SK-N-SH (cell line): Measurements from ENCODE around the gene MIOS. TPM values are rescaled to one million over a fixed set of nuclear protein-coding genes. Genes with fewer than 3 reads are reported as not detected.

ENCODE experiments used
- CTCF ChIA-PET: fragments of 300-600, 350-600 bp; formaldehyde crosslinking; extraction: SDS; loops from one replicate; lab custom pipeline; 2021; lab: Yijun Ruan, JAX
- POLR2A ChIA-PET: fragments of 350-600 bp; sonication (Branson Sonifier 250); formaldehyde crosslinking; extraction: SDS; loops from one replicate; lab custom pipeline; 2020; ENCODE audit warnings: antibody characterized with exemption, inconsistent platforms; lab: Yijun Ruan, JAX
- DNase-seq: peaks from one replicate; pipeline ENCODE4 v3.0.0; 2012
- H2AFZ ChIP-seq: fragments of 200-600 bp; sonication (generic); 2 replicates; pipeline ENCODE4 v1.8.1; 2016; ENCODE audit warnings: antibody characterized with exemption, mild to moderate bottlenecking, low read depth
- H3F3A ChIP-seq: fragments of 200-600 bp; sonication (generic); replicated peaks from 2 replicates; pipeline ENCODE3; 2016; ENCODE audit warnings: antibody characterized with exemption, mild to moderate bottlenecking; ENCODE audit not compliant: insufficient read depth
- H3K27ac ChIP-seq, 2 experiments: fragments of 200-500 bp in 1 of 2; fragments of 200-600 bp in 1 of 2; sonication (Bioruptor generic) in 1 of 2; sonication (generic), shearing (Covaris generic) in 1 of 2; 2 replicates each; pipeline versions ENCODE4 v1.5.1 to v1.6.1; 2014 to 2016; ENCODE audit warnings: low read depth in 2 of 2, inconsistent platforms in 1 of 2, low read length in 1 of 2, mild to moderate bottlenecking in 1 of 2, mixed read lengths in 1 of 2
- H3K27me3 ChIP-seq: fragments of 200-600 bp; sonication (generic), shearing (Covaris generic); 2 replicates; pipeline ENCODE4 v1.6.1; 2016; ENCODE audit warnings: mixed run types; ENCODE audit not compliant: insufficient read depth
- H3K36me3 ChIP-seq, 2 experiments: fragments of 200-500 bp in 1 of 2; fragments of 200-600 bp in 1 of 2; sonication (Bioruptor generic) in 1 of 2; sonication (generic) in 1 of 2; replicated peaks in 1 of 2; 2 replicates each; pipeline versions ENCODE3 to v1.5.1; 2014 to 2016; ENCODE audit warnings: low read length in 1 of 2, mild to moderate bottlenecking in 1 of 2; ENCODE audit not compliant: insufficient read depth in 2 of 2, control insufficient read depth in 1 of 2
- H3K4me1 ChIP-seq, 2 experiments: fragments of 200-500 bp in 1 of 2; fragments of 200-600 bp in 1 of 2; sonication (Bioruptor generic) in 1 of 2; sonication (generic), shearing (Covaris generic) in 1 of 2; 2 replicates each; pipeline versions ENCODE4 v1.5.1 to v1.6.1; 2014 to 2016; ENCODE audit warnings: low read depth in 1 of 2, low read length in 1 of 2, mixed run types in 1 of 2; ENCODE audit not compliant: insufficient read depth in 2 of 2, control insufficient read depth in 1 of 2
- H3K4me2 ChIP-seq: fragments of 200-600 bp; sonication (generic), shearing (Covaris generic); 2 replicates; pipeline ENCODE4 v1.6.1; 2017; ENCODE audit warnings: mixed run types
- H3K4me3 ChIP-seq, 2 experiments: fragments of 200-500 bp in 1 of 2; fragments of 200-600 bp in 1 of 2; sonication (Bioruptor generic) in 1 of 2; sonication (generic), shearing (Covaris generic) in 1 of 2; 2 replicates each; pipeline versions ENCODE4 v1.5.1 to v1.8.1; 2014 to 2016; ENCODE audit warnings: low read depth in 2 of 2, inconsistent platforms in 1 of 2, low read length in 1 of 2, mild to moderate bottlenecking in 1 of 2, mixed read lengths in 1 of 2, moderate library complexity in 1 of 2
- H3K79me2 ChIP-seq: fragments of 200-600 bp; sonication (generic); 2 replicates; pipeline ENCODE4 v1.8.1; 2017; ENCODE audit warnings: mild to moderate bottlenecking; ENCODE audit not compliant: insufficient read depth
- H3K9ac ChIP-seq: fragments of 200-600 bp; sonication (generic); 2 replicates; pipeline ENCODE4 v1.6.1; 2017; ENCODE audit warnings: mixed run types
- H3K9me2 ChIP-seq: fragments of 200-600 bp; sonication (generic); 2 replicates; pipeline ENCODE4 v1.6.1; 2017; ENCODE audit warnings: mixed run types
- H3K9me3 ChIP-seq: fragments of 200-600 bp; sonication (generic); 2 replicates; pipeline ENCODE4 v1.6.1; 2017; ENCODE audit warnings: mixed run types, mild to moderate bottlenecking, moderate library complexity
- H4K20me1 ChIP-seq: fragments of 200-600 bp; sonication (generic); 2 replicates; pipeline ENCODE4 v1.6.1; 2017; ENCODE audit warnings: mild to moderate bottlenecking, mixed run types; ENCODE audit not compliant: insufficient read depth
- ELF1 ChIP-seq: IDR thresholded peaks from 2 replicates; pipeline ENCODE4 v1.4.0; 2012
- EP300 ChIP-seq, 2 experiments: IDR thresholded peaks; 2 replicates each; pipeline versions ENCODE4 v1.4.0 to v1.6.1; 2012; ENCODE audit warnings: borderline replicate concordance in 1 of 2, low read depth in 1 of 2, low read length in 1 of 2
- EZH2phosphoT487 ChIP-seq: fragments of 200-600 bp; sonication (generic); IDR thresholded peaks from 2 replicates; pipeline ENCODE4 v1.6.1; 2017; ENCODE audit warnings: low read depth, mixed run types, mild to moderate bottlenecking, antibody characterized with exemption, moderate library complexity, borderline replicate concordance
- FOSL2 ChIP-seq: IDR thresholded peaks from 2 replicates; pipeline ENCODE4 v1.4.0; 2012; ENCODE audit warnings: low read depth, mild to moderate bottlenecking, moderate library complexity, borderline replicate concordance
- FOXJ3 ChIP-seq: sonication (generic); formaldehyde crosslinking; IDR thresholded peaks from 2 replicates; pipeline ENCODE4 v1.5.1; 2020; ENCODE audit warnings: mild to moderate bottlenecking, missing genetic modification reagents
- FOXM1 ChIP-seq: IDR thresholded peaks from 2 replicates; pipeline ENCODE4 v1.4.0; 2012; ENCODE audit warnings: low read depth, mild to moderate bottlenecking
- GABPA ChIP-seq: IDR thresholded peaks from 2 replicates; pipeline ENCODE4 v1.4.0; 2012; ENCODE audit warnings: low read depth, mild to moderate bottlenecking
- GATA2 ChIP-seq: sonication (generic); formaldehyde crosslinking; IDR thresholded peaks from 2 replicates; pipeline ENCODE4 v1.5.0; 2020; ENCODE audit warnings: mild to moderate bottlenecking, missing genetic modification reagents
- JUND ChIP-seq: IDR thresholded peaks from 2 replicates; pipeline ENCODE4 v1.4.0; 2012
- MXI1 ChIP-seq: IDR thresholded peaks from 2 replicates; pipeline ENCODE4 v1.6.1; 2012; ENCODE audit warnings: mild to moderate bottlenecking, low read depth, low read length, improper control_type of control experiment
- RAD21 ChIP-seq: IDR thresholded peaks from 2 replicates; pipeline ENCODE4 v1.6.1; 2012; ENCODE audit warnings: mild to moderate bottlenecking, low read length
- RCOR1 ChIP-seq: fragments of 150-350 bp; IDR thresholded peaks from 2 replicates; pipeline ENCODE4 v1.6.1; 2017; ENCODE audit warnings: antibody characterized with exemption, low read length
- RXRA ChIP-seq: IDR thresholded peaks from 2 replicates; pipeline ENCODE4 v1.4.0; 2012; ENCODE audit warnings: low read depth, mild to moderate bottlenecking, borderline replicate concordance
- SIN3A ChIP-seq: IDR thresholded peaks from 2 replicates; pipeline ENCODE4 v1.6.1; 2012; ENCODE audit warnings: low read depth, mild to moderate bottlenecking, low read length, moderate library complexity, borderline replicate concordance
- SMC3 ChIP-seq: IDR thresholded peaks from 2 replicates; pipeline ENCODE4 v1.6.1; 2012; ENCODE audit warnings: low read depth, low read length, improper control_type of control experiment
- TAF1 ChIP-seq: IDR thresholded peaks from 2 replicates; pipeline ENCODE4 v1.6.1; 2012; ENCODE audit warnings: low read depth, mild to moderate bottlenecking, low read length, moderate library complexity, borderline replicate concordance
- TEAD4 ChIP-seq: IDR thresholded peaks from 2 replicates; pipeline ENCODE4 v1.4.0; 2012; ENCODE audit warnings: mild to moderate bottlenecking, borderline replicate concordance; ENCODE audit not compliant: insufficient read depth
- WGBS: methylation state at CpG from one replicate; pipeline ENCODE4 v1.1.6; 2017; ENCODE audit warnings: low lambda C conversion rate; 5-methylcytosine and 5-hydroxymethylcytosine counted together
- polyA plus RNA-seq, 3 experiments: library from polyadenylated mRNA; depleted of rRNA; stranded (reverse); fragments of >200 nt; gene quantifications; 2 replicates each; pipeline ENCODE4 v1.2.3, GENCODE V29; 2012
- TF ChIP-seq, protein P1 (sequence below): IDR thresholded peaks from 2 replicates; pipeline ENCODE4; 2012
- TF ChIP-seq, protein P2 (sequence below): IDR thresholded peaks from 2 replicates; pipeline ENCODE4 v1.4.0; 2012; ENCODE audit warnings: low read depth, borderline replicate concordance
- TF ChIP-seq, protein P3 (sequence below): fragments of 200-600 bp; sonication (generic); IDR thresholded peaks from 2 replicates; pipeline ENCODE4 v1.6.1; 2017; ENCODE audit warnings: antibody characterized with exemption, mild to moderate bottlenecking, moderate library complexity

Gene MIOS
- polyA plus RNA-seq, 1 of the 3 experiments (the other 2 are of a cell fraction): 16.4 TPM

DNA sequence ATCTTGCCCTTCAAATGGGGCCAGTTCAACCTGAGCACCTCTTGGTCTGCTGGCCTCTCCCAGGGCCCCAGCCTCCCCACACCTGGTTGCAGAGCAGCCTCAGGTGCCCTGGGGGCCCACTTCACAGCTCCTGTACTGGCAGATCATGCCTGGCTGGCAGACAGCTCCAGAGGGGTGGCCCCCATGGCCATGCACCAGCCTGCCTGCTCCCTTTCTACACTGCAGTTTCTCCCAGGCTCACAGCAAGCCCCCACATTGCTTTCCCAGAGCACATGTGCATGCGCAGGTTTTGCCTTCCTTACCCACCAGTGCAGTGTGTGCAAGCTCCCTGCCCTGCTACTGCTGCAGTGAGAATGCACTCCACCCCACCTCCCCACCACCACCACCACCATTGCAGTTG lies 9.8 kb upstream of the MIOS start:
- Histone ChIP-seq H3K4me1 (peaks cover 7 to 15% of the 10 kb centered on the region in 2 experiments; a peak in 2 of 4 replicates), H3K27ac (no peak overlapping the region), H3K36me3 (peaks cover 0 to 4% of the 10 kb centered on the region in 2 experiments), H2AFZ (no peak overlapping the region)
- DNase-seq: no peak
- CTCF ChIA-PET: interaction anchor here (1.1 to 1.5 kb wide), 3 partner anchors 11 to 454 kb away, joined by 3 to 4 read pairs (median 3); no protein-coding TSS in a partner anchor
- TF ChIP-seq TAF1: no peak
- no peak for TF ChIP-seq SMC3
- TF ChIP-seq EP300 (IDR thresholded peaks at IDR 0.05; ENCODE audit: borderline replicate concordance in 1 of 2, low read depth in 1 of 2, low read length in 1 of 2): no peak
- no peak for TF ChIP-seq FOXJ3 (CRISPR knock-in tag)
- no peak for TF ChIP-seq RCOR1
- TF ChIP-seq, protein P1, sequence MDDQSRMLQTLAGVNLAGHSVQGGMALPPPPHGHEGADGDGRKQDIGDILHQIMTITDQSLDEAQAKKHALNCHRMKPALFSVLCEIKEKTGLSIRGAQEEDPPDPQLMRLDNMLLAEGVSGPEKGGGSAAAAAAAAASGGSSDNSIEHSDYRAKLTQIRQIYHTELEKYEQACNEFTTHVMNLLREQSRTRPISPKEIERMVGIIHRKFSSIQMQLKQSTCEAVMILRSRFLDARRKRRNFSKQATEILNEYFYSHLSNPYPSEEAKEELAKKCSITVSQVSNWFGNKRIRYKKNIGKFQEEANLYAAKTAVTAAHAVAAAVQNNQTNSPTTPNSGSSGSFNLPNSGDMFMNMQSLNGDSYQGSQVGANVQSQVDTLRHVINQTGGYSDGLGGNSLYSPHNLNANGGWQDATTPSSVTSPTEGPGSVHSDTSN: no peak
- TF ChIP-seq MXI1: no peak
- TF ChIP-seq, all 33 proteins: peak for 0
- no peaks in the 10 kb centered on the region for H3K27me3 ChIP-seq
- POLR2A ChIA-PET: no interaction called here
- H3K9me2 ChIP-seq: no peaks in the 10 kb centered on the region
- H3K9me3 ChIP-seq: peaks cover 7% of the 10 kb centered on the region; the same call in 1 of the 2 replicates
- H4K20me1 ChIP-seq: no peaks in the 10 kb centered on the region
- WGBS: 57% methylated on average over 1 of the region's 1 CpG
- no peak overlapping the region for H3K4me3 ChIP-seq
- H3K4me2 ChIP-seq: no peak overlapping the region
- no peaks in the 10 kb centered on the region for H3K79me2 ChIP-seq
- no peaks in the 10 kb centered on the region for H3F3A ChIP-seq
- no peak overlapping the region for H3K9ac ChIP-seq

DNA sequence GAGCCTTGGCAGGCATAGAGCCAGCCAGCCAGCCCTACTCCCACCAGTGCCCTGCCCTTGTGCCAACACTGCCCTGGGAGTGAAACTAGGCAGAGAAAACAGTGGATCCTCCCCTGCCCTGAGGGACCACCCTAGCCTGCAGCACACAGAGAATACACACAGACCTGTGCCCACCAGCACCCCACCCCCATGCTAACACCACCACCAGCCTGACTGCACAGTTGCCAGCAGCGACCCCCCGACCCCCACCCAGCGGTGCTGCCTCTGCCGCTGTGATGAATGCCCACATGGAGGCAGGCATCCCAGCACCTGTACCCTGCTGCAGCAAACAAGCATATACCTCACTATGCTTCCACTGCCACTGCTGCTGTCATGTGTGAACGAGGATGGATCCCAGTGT lies 9.4 kb upstream of the MIOS start:
- 14% methylated on average over 3 of the region's 5 CpGs for WGBS
- Histone ChIP-seq H3K4me1 (peaks cover 7 to 15% of the 10 kb centered on the region in 2 experiments; a peak in 2 of 4 replicates), H2AFZ (no peak overlapping the region), H3K4me3 (no peak overlapping the region), H3K9me3 (peaks cover 7% of the 10 kb centered on the region; the same call in 1 of the 2 replicates), H3K9me2 (no peaks in the 10 kb centered on the region), H3K36me3 (peaks cover 0 to 4% of the 10 kb centered on the region in 2 experiments), H3K9ac (no peak overlapping the region), H3K27ac (no peak overlapping the region), H4K20me1 (no peaks in the 10 kb centered on the region), H3K27me3 (no peaks in the 10 kb centered on the region), H3F3A (no peaks in the 10 kb centered on the region), H3K4me2 (no peak overlapping the region), H3K79me2 (no peaks in the 10 kb centered on the region)
- no peak for DNase-seq
- no peak for TF ChIP-seq RCOR1
- TF ChIP-seq FOXM1: no peak
- TF ChIP-seq GABPA: no peak
- no peak for TF ChIP-seq FOSL2
- no peak for TF ChIP-seq RXRA
- no peak for TF ChIP-seq TEAD4
- TF ChIP-seq EP300 (IDR thresholded peaks at IDR 0.05; ENCODE audit: borderline replicate concordance in 1 of 2, low read depth in 1 of 2, low read length in 1 of 2): no peak
- no peak for TF ChIP-seq EZH2phosphoT487
- TF ChIP-seq, protein P2, sequence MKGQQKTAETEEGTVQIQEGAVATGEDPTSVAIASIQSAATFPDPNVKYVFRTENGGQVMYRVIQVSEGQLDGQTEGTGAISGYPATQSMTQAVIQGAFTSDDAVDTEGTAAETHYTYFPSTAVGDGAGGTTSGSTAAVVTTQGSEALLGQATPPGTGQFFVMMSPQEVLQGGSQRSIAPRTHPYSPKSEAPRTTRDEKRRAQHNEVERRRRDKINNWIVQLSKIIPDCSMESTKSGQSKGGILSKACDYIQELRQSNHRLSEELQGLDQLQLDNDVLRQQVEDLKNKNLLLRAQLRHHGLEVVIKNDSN: no peak
- TF ChIP-seq, protein P1: no peak
- no peak for TF ChIP-seq TAF1
- TF ChIP-seq ELF1: no peak
- TF ChIP-seq, protein P3, sequence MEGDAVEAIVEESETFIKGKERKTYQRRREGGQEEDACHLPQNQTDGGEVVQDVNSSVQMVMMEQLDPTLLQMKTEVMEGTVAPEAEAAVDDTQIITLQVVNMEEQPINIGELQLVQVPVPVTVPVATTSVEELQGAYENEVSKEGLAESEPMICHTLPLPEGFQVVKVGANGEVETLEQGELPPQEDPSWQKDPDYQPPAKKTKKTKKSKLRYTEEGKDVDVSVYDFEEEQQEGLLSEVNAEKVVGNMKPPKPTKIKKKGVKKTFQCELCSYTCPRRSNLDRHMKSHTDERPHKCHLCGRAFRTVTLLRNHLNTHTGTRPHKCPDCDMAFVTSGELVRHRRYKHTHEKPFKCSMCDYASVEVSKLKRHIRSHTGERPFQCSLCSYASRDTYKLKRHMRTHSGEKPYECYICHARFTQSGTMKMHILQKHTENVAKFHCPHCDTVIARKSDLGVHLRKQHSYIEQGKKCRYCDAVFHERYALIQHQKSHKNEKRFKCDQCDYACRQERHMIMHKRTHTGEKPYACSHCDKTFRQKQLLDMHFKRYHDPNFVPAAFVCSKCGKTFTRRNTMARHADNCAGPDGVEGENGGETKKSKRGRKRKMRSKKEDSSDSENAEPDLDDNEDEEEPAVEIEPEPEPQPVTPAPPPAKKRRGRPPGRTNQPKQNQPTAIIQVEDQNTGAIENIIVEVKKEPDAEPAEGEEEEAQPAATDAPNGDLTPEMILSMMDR: no peak
- TF ChIP-seq RAD21: no peak
- no peak for TF ChIP-seq SIN3A
- TF ChIP-seq SMC3: no peak
- TF ChIP-seq GATA2 (CRISPR knock-in tag): no peak
- no peak for TF ChIP-seq JUND
- ChIA-PET CTCF (interaction anchor here (1.1 to 1.5 kb wide), 2 partner anchors 11 to 133 kb away, joined by 3 to 4 read pairs; no protein-coding TSS in a partner anchor), POLR2A (no interaction called here)
